Breast epithelium (tissue), 3 donors: ENCODE measurements around the gene ACSS2.

Source experiments
- POLR2A ChIP-seq: fragments of 450-650 bp; IDR thresholded peaks from one replicate; pipeline ENCODE4 v1.6.1; 2016; ENCODE audit warnings: antibody characterized with exemption, mild to moderate bottlenecking, moderate library complexity
- POLR2AphosphoS5 ChIP-seq, 3 donors: sonication (generic); formaldehyde crosslinking; IDR thresholded peaks; one replicate each; pipeline ENCODE4 v1.6.1; 2017; ENCODE audit warnings: antibody characterized with exemption in 3 of 3

- no peak for TF ChIP-seq POLR2A
- TF ChIP-seq POLR2AphosphoS5 (IDR thresholded peaks at IDR 0.05) = no peak
These were observed 5.3 kb downstream of the ACSS2 start for GRCh38 chr20:34881689-34882088.
